Liver (tissue), 3 donors: ENCODE measurements around the gene ALG5.

ENCODE experiments used
- EGR1 ChIP-seq, 2 donors: IDR thresholded peaks; 2 replicates each; pipeline ENCODE4 v1.6.1; 2016 to 2018; ENCODE audit warnings: antibody characterized with exemption in 2 of 2, low read depth in 2 of 2
- GABPA ChIP-seq, 2 donors: IDR thresholded peaks in 1 of 2; conservative IDR thresholded peaks in 1 of 2; 2 replicates each; pipeline ENCODE4 v1.6.1; 2016; ENCODE audit warnings: antibody characterized with exemption in 2 of 2, mild to moderate bottlenecking in 1 of 2, moderate library complexity in 1 of 2
- NR2F2 ChIP-seq: IDR thresholded peaks from 2 replicates; pipeline ENCODE4 v1.6.1; 2016; ENCODE audit warnings: antibody characterized with exemption
- RAD21 ChIP-seq, 2 donors: IDR thresholded peaks; 2 replicates each; pipeline ENCODE4 v1.6.1; 2016; ENCODE audit warnings: antibody characterized with exemption in 2 of 2, mild to moderate bottlenecking in 2 of 2
- TAF1 ChIP-seq: conservative IDR thresholded peaks from 2 replicates; pipeline ENCODE4 v1.6.1; 2016; ENCODE audit warnings: antibody characterized with exemption, mild to moderate bottlenecking
- YY1 ChIP-seq: IDR thresholded peaks from 2 replicates; pipeline ENCODE4 v1.6.1; 2016; ENCODE audit warnings: antibody characterized with exemption, mild to moderate bottlenecking
- TF ChIP-seq, protein P1 (sequence below): IDR thresholded peaks from 2 replicates; pipeline ENCODE4 v1.6.1; 2016; ENCODE audit warnings: antibody characterized with exemption
- TF ChIP-seq, protein P2 (sequence below): fragments of 150-350 bp; IDR thresholded peaks from 2 replicates; pipeline ENCODE4 v1.5.1; 2017; ENCODE audit warnings: improper control_type of control experiment, low read depth, low read length; ENCODE audit not compliant: missing input control
- TF ChIP-seq, protein P3 (sequence below): IDR thresholded peaks from 2 replicates; pipeline ENCODE4 v1.6.1; 2016; ENCODE audit warnings: antibody characterized with exemption
- TF ChIP-seq, protein P4 (sequence below): IDR thresholded peaks from 2 replicates; pipeline ENCODE4 v1.6.1; 2016; ENCODE audit warnings: antibody characterized with exemption
- donor health status: healthy.
- donor health status: healthy.

DNA sequence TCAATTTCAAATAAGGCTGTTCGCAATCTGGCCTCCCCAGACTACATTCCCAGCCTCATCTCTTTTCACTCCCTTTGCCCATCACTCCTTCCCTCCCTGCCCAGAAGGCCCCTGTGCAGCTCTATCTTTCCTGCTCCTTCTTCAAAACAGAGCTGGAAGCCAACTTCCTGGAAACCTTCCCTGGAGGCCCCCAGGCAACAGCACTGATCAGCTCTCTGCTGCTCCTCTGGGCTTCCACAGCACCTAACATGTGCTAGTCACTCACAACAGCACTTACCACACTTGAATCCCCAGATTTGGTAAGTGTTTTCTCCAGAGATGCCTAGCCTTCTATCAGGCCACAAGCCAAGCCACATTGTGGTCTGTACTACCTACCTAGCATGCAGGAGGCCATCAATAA is 88.6 kb downstream of the ALG5 start:
- TF ChIP-seq, protein P1, sequence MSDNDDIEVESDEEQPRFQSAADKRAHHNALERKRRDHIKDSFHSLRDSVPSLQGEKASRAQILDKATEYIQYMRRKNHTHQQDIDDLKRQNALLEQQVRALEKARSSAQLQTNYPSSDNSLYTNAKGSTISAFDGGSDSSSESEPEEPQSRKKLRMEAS, result no peak
- TF ChIP-seq TAF1 (no peak), GABPA (IDR thresholded peaks at IDR 0.05 in 1 of 2, conservative IDR thresholded peaks at IDR 0.05 in 1 of 2) (no peak), NR2F2 (no peak), EGR1 (IDR thresholded peaks at IDR 0.05; ENCODE audit: low read depth in 2 of 2) (no peak), YY1 (no peak), RAD21 (IDR thresholded peaks at IDR 0.05) (no peak)
- TF ChIP-seq, protein P2, sequence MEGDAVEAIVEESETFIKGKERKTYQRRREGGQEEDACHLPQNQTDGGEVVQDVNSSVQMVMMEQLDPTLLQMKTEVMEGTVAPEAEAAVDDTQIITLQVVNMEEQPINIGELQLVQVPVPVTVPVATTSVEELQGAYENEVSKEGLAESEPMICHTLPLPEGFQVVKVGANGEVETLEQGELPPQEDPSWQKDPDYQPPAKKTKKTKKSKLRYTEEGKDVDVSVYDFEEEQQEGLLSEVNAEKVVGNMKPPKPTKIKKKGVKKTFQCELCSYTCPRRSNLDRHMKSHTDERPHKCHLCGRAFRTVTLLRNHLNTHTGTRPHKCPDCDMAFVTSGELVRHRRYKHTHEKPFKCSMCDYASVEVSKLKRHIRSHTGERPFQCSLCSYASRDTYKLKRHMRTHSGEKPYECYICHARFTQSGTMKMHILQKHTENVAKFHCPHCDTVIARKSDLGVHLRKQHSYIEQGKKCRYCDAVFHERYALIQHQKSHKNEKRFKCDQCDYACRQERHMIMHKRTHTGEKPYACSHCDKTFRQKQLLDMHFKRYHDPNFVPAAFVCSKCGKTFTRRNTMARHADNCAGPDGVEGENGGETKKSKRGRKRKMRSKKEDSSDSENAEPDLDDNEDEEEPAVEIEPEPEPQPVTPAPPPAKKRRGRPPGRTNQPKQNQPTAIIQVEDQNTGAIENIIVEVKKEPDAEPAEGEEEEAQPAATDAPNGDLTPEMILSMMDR, result no peak
- TF ChIP-seq, protein P3, sequence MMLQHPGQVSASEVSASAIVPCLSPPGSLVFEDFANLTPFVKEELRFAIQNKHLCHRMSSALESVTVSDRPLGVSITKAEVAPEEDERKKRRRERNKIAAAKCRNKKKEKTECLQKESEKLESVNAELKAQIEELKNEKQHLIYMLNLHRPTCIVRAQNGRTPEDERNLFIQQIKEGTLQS, result no peak
- TF ChIP-seq, protein P4, sequence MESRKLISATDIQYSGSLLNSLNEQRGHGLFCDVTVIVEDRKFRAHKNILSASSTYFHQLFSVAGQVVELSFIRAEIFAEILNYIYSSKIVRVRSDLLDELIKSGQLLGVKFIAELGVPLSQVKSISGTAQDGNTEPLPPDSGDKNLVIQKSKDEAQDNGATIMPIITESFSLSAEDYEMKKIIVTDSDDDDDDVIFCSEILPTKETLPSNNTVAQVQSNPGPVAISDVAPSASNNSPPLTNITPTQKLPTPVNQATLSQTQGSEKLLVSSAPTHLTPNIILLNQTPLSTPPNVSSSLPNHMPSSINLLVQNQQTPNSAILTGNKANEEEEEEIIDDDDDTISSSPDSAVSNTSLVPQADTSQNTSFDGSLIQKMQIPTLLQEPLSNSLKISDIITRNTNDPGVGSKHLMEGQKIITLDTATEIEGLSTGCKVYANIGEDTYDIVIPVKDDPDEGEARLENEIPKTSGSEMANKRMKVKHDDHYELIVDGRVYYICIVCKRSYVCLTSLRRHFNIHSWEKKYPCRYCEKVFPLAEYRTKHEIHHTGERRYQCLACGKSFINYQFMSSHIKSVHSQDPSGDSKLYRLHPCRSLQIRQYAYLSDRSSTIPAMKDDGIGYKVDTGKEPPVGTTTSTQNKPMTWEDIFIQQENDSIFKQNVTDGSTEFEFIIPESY, result no peak
